Activated CD4-positive, alpha-beta T cell treated with anti-CD3 and anti-CD28 coated beads for 48 hours (primary cell): Measurements from ENCODE around the gene SEMA5B.
A peak's percentile ranks its signal among the peaks of the same experiment; 100 is the strongest.

ENCODE experiments used
- DNase-seq: peaks from one replicate; pipeline ENCODE4 v3.0.0-alpha.2; 2020

Gene SEMA5B

DNA sequence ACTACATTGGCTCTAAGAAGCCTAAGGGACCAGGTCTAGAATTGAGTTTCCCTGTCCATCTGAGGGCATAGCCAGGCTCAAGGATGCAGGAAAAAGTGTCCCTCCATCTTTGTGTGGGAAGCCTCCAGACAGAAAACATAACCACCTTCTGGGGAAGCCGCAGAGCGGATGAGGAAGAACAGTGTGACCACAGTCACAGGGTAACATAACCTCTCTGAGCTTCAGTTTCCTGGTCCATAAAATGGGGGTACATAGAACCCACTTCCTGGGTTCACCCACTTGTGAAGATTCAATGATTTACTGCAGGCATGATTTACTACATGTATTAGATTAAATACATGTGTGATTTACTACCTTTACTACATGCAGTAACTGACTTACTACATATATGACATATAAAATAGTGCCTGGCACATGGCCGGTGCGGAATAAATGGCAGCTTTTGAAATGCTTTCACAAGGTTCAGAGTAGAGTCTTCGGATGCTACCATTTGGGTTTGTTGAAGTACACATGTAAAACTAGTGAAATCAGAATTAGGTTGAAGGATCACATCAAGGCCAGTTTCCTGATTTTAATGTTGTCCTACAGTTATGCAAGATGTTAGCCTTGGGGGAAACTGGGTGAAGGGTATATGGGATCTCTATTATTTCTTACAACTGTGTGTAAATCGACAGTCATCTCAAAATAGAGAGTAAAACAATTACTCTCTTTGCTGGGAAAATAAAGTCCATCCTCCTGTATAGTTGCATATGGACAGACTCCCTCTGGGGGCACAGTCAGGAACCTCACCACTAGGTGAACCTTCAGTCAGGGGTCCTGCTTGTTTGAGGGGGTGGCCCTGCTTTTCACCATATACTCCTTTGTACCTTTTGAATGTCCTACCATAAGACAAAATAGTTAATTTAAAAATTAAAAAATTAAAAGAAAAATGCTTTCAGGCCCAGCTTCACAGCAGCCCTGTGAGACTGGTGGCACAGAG, 86.0 kb downstream of the SEMA5B start:
- no peak for DNase-seq

DNA sequence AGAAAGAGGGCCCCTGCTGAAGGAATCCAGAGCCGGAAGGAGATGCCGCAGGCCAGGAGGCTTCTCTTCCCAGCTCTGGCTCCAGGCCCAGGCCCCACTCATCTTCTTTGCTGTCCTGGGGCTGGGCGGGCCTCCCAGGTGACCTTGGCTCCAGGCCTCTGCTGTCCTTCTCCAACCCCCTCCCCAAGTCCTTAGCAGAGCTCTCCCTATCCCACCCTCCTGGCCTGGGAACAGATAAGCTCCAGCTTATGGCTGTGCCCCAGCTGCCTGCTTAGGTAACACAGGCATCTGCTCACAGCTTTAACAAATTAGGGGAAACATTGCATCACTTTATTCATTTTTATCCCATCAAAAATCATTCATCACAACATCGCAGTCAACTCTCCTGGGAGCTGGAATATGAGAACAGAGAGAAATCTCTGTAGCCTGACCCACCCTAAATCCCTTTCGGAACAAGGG, 86.9 kb downstream of the SEMA5B start:
- no peak for DNase-seq

DNA sequence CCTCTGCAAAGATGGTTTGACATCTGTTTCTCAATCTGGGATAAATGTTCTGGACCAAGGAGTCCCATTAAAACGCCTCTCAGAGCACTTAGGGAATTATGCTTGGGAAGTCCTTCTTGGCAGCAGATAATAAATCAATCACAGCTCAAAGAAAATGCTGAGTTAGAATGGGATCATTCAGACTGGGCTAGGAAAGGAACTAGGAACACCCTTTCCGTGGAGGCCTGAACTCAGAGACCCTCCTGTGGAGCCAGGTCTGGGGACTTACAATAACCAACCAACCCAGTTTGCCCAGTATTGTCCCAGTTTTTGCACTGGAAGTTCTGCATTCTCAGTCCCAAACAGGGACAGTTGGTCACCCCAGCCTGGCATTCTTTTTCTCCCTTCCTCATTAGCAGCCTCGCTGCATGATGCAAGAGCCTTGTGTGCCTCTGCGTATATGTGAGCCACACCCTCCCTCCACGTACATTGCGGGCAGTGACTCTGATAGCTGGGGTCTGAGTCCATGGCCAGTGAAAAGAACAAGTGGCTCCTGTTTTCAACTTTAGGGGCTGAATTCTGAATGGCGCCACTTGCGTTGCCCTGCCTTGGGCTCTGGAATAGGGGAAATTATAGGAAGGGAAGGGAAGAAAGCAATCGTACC, 88.7 kb downstream of the SEMA5B start:
- DNase-seq, result no peak

DNA sequence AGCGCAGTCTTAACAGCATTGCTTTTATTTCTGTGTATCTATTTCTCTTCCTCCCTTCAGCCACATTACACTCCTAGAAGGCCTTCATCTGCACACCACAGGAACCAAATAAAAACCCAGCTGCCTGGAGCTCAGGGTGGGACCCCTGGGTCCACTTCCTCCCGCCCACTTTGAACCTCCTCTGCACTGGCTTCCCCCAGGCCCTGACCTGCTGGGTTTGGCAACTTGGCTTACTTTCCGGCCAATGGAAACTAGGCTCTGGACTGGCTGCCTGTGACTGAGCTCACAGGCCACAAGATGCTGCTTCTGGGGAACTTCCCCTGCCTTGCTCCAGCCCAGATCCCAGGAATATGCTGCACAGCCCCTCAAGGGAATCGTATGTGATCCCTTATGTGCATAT, 89.8 kb downstream of the SEMA5B start:
- DNase-seq, result no peak

DNA sequence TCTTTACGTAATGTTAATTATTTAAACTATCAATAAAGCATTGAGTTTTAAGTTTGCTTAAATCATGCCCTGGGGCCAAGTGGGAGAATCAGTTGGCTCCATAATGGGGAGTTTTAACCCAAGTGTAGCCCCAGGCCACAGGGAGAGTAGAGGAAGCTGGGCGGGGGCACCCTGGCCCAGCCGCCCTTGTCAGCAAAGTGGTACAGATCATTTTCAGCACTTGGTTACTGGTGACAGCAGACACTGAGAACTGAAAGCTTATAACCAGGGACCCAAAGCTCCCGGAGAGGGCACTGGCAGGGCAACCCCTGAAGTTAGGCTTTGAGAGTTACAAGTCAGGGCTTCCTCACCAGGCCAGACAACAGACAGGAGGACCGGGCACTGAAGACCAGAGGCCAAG, 90.6 kb downstream of the SEMA5B start:
- no peak for DNase-seq

DNA sequence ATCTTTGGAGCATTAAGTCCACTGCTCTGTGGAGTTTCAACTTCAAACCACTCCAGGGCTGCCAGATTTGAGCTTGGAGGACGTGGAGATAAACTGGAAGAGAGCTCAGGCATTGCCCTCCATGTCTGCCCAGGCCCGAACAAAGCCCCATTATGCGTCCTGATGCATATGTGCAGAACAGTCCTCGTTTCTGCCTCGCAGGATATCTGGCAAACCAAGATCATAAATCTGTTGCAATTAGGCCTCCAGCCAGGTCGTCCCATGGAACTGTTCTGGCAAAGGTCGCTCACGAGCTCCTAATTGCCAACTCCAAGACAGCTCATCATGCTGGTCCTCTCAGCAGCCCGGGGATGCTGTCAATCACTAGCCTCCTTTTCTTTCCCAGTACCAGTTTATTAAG, 91.2 kb downstream of the SEMA5B start:
- no peak for DNase-seq

DNA sequence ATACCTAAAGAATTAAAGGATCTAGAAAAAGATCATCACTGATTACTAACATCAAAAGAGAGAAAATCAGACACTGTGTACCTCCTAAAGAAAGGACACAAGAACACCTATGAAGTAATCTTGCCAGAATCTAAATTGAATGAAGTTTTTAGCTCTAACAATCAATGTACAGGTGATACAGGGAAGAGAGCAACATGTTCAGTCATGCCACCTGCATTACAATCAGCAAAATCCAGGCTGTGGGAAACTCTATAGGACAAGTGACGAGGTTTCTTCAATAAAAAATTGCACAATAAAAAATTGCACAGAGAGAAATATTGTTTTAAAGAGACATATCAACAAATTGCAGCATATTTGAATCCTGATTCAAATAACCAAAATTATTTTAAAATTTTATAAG, 93.3 kb downstream of the SEMA5B start:
- DNase-seq, result no peak

DNA sequence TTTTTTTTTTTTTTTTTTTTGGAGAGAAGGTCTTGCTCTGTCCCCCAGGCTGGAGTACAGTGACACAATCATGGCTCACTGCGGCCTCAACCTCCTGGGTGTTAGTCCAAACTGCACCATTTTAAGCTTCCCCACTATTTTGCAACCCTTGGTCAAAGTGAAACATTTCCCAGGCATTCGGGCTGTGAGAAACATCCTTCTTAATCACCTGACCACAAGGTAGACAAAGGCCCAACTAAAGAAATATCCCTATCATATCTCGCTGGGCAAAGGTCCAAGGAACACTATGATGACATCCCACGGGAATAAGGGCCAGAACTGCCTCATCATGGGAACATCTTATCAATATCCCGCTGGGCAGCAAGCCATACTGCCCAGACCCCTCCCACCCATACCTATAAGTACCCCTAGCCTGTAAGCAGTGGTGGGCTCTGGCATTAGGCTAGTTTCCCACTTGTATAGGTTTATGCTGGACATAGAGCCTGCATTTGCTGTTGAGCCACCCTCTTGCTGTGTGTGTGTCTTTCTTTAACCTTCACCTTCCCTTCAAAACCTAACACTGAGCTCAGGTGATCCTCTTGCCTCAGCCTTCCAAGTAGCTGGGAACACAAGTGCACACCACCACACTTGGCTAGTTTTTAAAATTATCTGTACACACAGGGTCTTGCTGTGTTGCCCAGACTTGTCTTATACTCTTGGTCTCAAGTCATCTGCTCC, 95.2 kb downstream of the SEMA5B start:
- no peak for DNase-seq

DNA sequence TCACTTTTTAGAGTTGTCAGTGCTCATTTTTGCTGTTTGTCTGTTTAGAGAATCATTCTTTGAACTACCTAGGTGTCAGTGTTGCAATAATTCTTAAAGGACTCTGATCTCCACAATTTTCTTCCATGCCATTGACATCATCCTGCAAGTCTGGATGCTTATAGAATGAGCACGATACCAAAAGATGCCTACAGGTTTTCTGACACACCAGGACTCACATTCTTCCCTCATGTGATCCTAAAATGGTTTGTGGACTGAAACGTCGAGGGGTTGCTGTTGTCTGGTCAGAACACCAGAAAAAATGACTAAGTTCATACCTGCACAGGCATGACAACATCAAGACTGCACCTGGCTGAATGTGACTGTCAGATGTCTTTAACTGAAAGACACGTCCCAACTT, 95.9 kb downstream of the SEMA5B start:
- DNase-seq, result no peak

DNA sequence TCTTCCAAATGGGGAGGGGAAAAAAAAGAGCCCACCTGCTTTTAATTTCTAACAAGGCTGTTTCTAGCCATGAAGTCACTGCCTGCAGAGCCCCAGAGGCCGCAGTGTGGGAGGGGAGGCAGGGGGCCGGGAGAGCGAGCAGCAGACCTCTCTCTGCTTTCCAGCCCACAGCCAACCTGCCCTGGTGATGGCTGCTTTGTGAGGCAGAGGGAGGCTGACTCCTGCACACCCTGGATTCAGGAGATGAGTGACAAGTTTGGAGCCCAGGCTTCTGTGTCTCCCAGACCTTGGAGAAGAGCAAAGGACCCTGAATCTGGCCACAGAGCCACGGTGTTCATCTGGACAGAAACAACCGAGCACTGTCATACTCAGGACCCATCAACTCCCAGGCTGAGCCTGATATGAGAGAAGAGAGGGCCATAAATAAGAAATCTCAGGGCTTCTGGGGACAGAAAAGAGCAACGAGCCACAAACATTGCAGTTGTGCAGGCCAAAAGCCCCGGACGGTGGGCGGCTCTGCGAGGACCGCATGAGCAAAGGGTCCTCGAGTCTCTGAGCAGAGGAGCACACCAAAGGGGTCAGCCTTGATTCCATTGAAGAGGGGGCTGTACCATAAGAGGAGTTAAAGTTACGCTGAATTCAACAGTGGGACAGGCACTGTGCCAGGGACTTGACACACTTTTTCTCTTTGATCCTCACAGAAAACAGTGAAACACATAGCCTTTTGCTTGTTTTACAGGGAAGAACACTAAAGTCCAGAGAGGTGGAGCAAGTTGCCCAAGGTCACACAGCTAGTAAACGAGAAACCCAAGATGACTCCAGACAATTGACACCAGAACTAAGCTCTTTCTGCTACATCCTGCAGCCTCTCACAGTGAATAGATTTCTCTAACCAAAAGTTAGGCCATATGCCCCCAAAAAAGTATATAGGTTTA, 97.2 kb downstream of the SEMA5B start:
- DNase-seq, result no peak

DNA sequence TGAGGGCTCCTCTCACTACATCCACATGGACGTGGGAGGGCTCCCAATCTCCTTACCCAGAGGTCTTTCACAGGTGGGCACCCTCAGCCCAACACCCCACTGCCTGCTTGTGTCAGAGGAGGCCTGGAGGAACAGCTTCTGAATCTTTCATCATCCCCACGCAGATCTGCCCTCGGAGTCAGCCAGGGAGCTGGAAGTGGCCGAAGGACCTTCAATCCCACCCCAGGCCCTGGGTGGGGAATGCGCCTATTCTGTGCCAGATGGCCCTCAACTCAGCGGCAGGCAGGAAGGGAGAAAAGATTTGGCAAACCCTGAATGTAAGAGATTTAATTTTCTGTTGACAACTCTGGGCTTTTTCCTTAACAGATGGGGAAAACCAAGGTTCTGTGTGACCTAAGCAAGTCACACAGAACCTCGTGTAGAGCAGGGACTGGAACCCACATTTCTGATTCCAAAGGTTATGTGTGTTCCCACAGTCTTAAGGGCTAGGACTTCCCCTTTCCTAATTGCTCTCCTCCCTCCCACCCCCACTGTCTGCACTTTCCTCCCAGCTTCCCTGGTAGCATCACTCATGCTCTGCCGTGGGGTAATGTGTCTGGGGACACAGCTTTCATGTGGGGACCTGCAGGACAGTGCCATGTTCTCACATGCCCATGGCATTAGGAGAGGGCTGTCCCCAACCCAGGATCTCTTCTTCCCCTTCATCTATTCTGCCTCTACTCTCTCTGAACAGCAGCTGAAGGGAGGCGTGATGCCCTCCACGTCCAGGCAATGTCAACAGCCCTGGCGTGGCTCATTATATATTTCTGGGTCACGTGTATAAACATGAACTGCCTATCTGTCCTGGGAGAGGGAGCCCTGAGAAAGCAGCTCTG, 98.1 kb downstream of the SEMA5B start:
- no peak for DNase-seq

DNA sequence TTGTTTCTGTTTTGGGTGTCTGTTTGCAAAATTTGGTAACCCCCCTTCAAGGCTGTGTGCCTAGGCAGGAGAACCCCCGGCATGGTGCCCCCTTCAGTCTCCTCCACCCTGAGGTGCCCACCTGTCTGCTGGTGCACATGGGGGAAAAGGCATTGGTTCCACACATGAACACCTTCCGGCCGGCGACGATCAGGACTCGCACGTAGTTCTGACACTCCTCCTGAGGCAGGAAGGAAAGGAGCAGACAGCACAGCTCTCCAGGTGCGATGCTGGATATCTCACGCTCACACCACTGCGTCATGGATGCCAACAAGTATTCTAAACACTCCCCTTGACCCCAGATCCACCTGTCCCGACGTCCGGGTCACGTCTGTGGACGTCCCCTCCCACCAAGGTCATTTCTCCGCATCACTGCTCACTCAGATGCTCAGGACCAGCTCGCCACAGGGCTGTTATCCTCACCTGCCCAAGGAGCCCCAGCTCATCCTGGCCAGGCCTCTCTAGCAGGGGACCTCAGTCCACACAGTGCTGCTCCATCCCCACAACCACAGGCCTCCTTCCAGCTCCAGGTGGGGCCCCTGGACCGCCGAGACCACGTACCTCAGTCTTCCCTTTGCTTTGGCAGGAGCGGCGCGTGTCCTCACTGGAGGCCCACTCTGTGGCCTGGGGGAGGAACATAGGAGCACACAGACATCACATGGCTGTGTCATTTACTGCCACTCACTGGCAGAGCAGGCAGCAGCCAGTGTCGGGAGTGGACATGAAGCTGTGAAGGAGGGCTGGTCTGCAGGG, 99.0 kb downstream of the SEMA5B start:
- no peak for DNase-seq

DNA sequence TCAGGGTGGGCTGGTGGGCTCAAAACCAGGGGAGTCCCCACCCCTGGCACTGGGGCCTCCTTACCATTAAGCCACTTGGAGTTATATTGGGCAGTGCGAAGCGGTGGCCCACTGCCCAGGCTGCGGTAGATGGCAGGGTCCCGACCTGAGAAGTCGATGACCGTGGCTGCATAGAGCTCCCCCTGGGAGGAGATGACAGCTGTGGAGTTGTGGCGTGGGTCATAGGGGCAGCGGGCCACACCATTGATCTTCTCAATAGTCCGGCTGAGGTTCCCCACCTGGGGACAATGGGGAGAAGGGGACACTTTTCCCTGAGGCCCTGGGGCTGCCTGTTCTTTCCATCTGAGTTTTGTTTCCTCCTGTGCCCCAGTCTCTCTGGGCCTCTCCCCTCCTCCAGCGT, 99.8 kb downstream of the SEMA5B start:
- DNase-seq, result no peak

DNA sequence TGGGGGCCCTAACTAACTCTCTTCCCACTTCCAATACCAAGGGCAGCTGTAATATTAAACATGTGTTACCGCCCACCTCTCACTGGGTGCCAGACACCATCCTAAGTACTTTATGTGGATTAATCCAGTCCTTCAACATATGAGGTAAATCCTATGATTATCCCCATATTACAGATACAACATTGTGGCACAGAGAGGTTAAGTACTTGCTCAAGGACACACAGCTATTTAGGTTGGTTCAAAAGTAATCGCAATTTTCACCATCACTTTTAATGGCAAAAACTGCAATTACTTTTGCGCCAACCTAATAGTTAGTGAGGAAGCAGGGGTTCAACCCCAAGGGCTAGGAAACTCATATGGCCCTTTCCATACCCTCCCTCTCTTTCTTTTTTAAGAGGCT, 100.8 kb downstream of the SEMA5B start:
- no peak for DNase-seq

DNA sequence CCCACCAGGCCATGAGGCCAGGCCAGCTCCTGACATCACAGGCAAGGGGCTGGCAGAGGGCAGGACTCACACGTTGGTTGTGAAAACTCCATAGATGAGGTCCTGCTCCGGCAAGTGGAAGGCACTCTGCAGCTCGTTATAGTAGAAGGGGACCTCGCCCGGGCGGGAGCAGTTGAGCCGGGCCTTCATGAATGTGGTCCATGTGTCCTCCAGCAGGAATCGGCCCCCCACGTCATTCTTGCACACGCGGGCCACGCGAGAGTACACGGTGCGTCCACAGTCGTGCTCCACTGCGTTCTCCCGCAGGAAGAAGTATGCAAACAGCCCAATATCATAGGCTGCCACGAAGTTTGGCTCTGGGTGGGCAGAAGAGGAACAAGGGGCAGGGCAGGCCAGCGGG, 101.2 kb downstream of the SEMA5B start:
- no peak for DNase-seq

DNA sequence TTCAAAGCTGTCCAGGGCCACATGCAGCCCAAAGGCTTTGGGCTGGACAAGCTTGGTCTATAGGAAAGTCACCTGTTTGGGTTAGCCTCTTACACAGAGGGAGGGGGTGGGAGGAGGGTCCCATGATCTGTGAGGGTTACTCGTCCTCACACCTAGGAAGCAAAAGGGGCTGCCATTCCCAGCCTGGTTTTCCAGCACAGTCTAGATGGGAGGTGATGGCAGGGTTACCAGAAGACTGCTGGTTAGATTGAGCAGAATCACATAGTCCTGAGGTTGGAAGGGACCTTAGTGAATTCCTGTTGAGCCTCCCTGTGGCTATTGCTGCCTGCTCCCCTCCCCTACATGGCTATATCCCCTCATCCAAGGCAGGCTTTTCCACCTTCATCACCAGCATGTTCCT, 101.8 kb downstream of the SEMA5B start:
- DNase-seq, result no peak

DNA sequence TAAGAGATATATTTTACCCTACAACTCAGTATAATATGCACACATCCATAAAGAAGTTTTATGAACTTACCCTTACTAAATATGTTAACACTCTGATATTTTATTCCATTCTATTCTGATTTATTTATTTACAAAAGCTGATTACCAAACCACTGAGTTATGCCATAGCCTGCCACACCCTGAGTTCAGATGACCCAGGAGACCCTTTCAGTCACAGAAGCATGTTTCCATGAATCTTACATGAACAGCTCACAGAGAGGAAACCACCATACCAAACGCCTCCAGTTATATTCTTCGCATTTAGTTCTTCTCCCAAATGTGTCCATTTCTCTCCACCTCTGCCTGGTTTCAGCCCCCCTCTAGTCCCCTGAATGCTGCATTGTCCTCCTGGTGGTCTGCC, 103.5 kb downstream of the SEMA5B start:
- DNase-seq, result no peak

DNA sequence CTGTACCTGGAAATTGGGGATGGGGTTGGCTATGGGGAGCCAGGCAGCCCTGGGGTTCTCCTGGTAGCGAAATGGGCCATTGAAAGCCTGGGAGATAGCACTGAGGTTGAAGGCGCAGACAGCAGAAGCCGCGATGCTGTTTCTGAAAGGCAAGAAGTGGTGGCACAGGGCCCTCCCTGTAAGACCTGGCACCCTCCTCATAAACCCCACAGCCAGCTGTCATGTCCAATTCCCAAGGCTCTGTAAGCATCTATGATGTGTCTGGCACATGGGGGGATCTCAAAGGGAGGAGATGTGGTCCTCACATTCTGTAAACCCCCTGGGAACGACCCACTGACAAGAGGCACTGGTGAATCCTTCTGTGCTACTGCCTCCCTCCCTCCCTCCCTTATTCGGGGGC, 104.0 kb downstream of the SEMA5B start:
- DNase-seq, result no peak

DNA sequence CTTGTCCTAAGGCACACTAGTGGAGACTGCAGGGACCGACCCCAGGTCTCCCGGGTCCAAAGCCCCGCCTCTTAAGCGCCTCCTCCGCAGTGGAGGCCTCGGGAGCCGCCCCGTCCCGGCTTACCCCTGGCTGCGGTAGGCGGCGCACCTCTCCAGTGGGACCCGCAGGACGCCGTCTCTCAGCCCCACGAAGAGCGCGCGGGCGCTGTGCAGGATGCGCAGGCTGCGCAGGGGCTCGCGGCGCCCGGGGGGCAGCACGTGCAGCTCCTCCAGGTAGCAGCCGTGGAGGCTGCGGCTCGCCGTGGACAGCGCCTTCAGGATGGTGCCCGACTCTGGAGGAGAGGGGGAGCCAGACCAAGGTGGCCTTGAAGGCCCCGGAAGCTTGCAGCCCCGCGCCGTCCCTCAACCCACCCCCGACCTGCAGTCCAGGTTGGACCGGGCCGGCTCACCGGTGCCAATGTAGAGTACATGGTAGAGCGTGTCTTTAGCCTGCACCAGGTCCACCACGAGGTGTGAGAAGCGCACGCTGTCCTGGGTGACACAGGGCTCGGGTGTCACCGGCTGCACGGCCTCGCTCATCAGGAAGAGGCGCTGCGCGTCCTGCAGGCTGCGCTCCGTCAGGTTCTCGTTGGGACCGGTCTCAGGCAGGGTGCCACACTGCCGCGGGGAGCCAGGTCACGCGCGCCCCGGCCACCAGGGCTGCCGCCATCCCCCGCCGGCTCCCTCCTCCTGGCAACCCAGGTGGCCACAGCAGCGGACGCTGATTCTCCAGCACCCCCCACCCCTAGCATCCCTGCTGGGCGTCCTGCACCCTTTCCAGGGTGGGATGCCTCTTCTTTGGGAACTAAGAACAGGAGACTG, 105.5 kb downstream of the SEMA5B start:
- DNase-seq, result peak; percentile 62

DNA sequence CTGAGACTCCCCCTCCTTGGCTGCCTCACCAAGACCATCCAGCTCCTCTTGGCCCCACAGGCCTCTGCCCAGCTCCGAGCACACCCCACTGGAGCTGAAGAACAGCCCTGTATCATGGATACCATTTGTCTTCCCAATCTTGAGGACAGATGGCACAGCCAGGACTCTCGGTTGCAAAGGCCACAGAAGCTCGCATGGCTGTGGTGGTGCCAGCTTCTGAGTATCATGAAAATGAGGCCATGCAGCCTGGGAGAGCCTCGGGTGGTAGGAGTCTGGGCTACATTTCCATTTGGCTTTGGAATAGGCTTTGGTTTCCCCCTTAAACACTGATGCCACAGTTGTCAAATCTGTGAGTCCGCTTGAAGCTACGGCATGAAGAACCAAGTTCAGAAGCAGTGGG, 106.6 kb downstream of the SEMA5B start:
- no peak for DNase-seq
